Measurements from ENCODE around the gene LDLRAD3. TPM values are rescaled to one million over a fixed set of nuclear protein-coding genes. Genes with fewer than 3 reads are reported as not detected.

Gene LDLRAD3
- total RNA-seq, 1 donor from 2014 or later: 35.6 TPM

GRCh38 chr11:35945137-35945518, 1.3 kb downstream of the LDLRAD3 start:
- Histone ChIP-seq H3K4me3 (peak overlapping the region; percentile 88), H3K9me3 (ENCODE audit: low read depth) (no peaks in the 10 kb centered on the region), H3K79me2 (ENCODE audit: low read depth) (peaks cover 60% of the 10 kb centered on the region), H3K27me3 (no peaks in the 10 kb centered on the region), H3K36me3 (no peaks in the 10 kb centered on the region), H3K27ac (no peak overlapping the region), H3K9ac (no peak overlapping the region), H3F3A (ENCODE audit: low read depth) (peaks cover 10% of the 10 kb centered on the region), H3K4me1 (peaks cover 58% of the 10 kb centered on the region), H2AFZ (replicated peaks) (no peak overlapping the region), H3K4me2 (peak overlapping the region; percentile 100), H4K20me1 (ENCODE audit: low read depth) (peaks cover 58% of the 10 kb centered on the region)
- Mint-ChIP-seq H3K36me3 (peaks cover 17% of the 10 kb centered on the region), H3K9me3 (peaks cover 17% of the 10 kb centered on the region), H3K27me3 (ENCODE audit: insufficient read depth, low read depth) (peaks cover 9% of the 10 kb centered on the region), H3K27ac (peak overlapping the region; percentile 12), H3K4me3 (peak overlapping the region; percentile 97), H3K4me1 (peaks cover 41% of the 10 kb centered on the region)
- no peak for DNase-seq (ENCODE audit: low spot score)
- no peak for TF ChIP-seq CTCF (IDR thresholded peaks at IDR 0.05)
- no peak for TF ChIP-seq EZH2 (IDR thresholded peaks at IDR 0.05)
- TF ChIP-seq EZH2phosphoT487 (IDR thresholded peaks at IDR 0.05): no peak

- H3K4me3 ChIP-seq: no peak overlapping the region
Observed at GRCh38 chr11:35946766-35947165, 2.9 kb downstream of the LDLRAD3 start.

DNA sequence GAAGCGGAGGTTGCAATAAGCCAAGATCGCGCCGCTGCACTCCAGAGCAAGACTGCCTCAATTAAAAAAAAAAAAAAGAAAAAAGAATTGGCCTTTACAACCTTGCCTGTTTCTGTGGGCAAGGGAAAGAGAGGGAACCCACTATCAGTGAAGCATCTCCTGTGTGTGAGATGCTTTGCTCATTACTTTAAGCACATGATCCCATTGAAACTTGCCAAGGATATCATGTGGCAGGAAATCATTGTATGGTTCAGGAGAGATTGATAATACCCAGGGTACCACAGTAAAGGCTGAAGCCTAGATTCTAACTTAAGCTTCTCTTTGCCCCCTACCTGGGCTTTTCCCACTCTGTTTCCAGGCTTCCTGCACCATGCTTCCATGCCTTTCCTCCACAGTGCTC, 3.6 kb downstream of the LDLRAD3 start:
- peaks cover 19% of the 10 kb centered on the region for H3K36me3 Mint-ChIP-seq
- H3K9me3 Mint-ChIP-seq: peaks cover 17% of the 10 kb centered on the region
- H3K27ac ChIP-seq: no peak overlapping the region
- H3K36me3 ChIP-seq: no peaks in the 10 kb centered on the region
- H3K79me2 ChIP-seq (ENCODE audit: low read depth): peaks cover 83% of the 10 kb centered on the region
- H3K4me3 Mint-ChIP-seq: no peak overlapping the region
- no peak overlapping the region for H3K4me2 ChIP-seq
- H3F3A ChIP-seq (ENCODE audit: low read depth): peaks cover 10% of the 10 kb centered on the region
- no peak overlapping the region for H3K27ac Mint-ChIP-seq
- no peak overlapping the region for H2AFZ ChIP-seq (replicated peaks)
- peaks cover 41% of the 10 kb centered on the region for H3K4me1 Mint-ChIP-seq
- TF ChIP-seq CTCF (IDR thresholded peaks at IDR 0.05) (no peak), EZH2phosphoT487 (IDR thresholded peaks at IDR 0.05) (no peak), EZH2 (IDR thresholded peaks at IDR 0.05) (no peak)
- H3K4me3 ChIP-seq: no peak overlapping the region
- no peak overlapping the region for H3K9ac ChIP-seq
- H3K4me1 ChIP-seq: peaks cover 57% of the 10 kb centered on the region
- peaks cover 9% of the 10 kb centered on the region for H3K27me3 Mint-ChIP-seq (ENCODE audit: insufficient read depth, low read depth)
- no peaks in the 10 kb centered on the region for H3K27me3 ChIP-seq
- H3K9me3 ChIP-seq (ENCODE audit: low read depth): no peaks in the 10 kb centered on the region
- DNase-seq (ENCODE audit: low spot score): no peak
- peaks cover 80% of the 10 kb centered on the region for H4K20me1 ChIP-seq (ENCODE audit: low read depth)

More at GRCh38 chr11:35946766-35947165, 2.9 kb downstream of the LDLRAD3 start:
- no peak overlapping the region for H3K27ac Mint-ChIP-seq
- H2AFZ ChIP-seq (replicated peaks): no peak overlapping the region
- no peaks in the 10 kb centered on the region for H3K27me3 ChIP-seq
- no peak overlapping the region for H3K27ac ChIP-seq
- peaks cover 9% of the 10 kb centered on the region for H3K27me3 Mint-ChIP-seq (ENCODE audit: insufficient read depth, low read depth)
- H3K4me2 ChIP-seq: peak overlapping the region; percentile 100
- no peak overlapping the region for H3K4me3 Mint-ChIP-seq
- no peak overlapping the region for H3K9ac ChIP-seq
- peaks cover 17% of the 10 kb centered on the region for H3K9me3 Mint-ChIP-seq
- peaks cover 10% of the 10 kb centered on the region for H3F3A ChIP-seq (ENCODE audit: low read depth)
- no peaks in the 10 kb centered on the region for H3K9me3 ChIP-seq (ENCODE audit: low read depth)
- peaks cover 77% of the 10 kb centered on the region for H3K79me2 ChIP-seq (ENCODE audit: low read depth)
- peaks cover 41% of the 10 kb centered on the region for H3K4me1 Mint-ChIP-seq
- H3K36me3 Mint-ChIP-seq: peaks cover 19% of the 10 kb centered on the region
- H4K20me1 ChIP-seq (ENCODE audit: low read depth): peaks cover 73% of the 10 kb centered on the region
- H3K36me3 ChIP-seq: no peaks in the 10 kb centered on the region
- TF ChIP-seq EZH2 (IDR thresholded peaks at IDR 0.05) (no peak), CTCF (IDR thresholded peaks at IDR 0.05) (no peak), EZH2phosphoT487 (IDR thresholded peaks at IDR 0.05) (no peak)
- no peak for DNase-seq (ENCODE audit: low spot score)
- peaks cover 58% of the 10 kb centered on the region for H3K4me1 ChIP-seq
